NCI-H146 treated with DMSO at 0.1 percent for 48 hours (cell line): ENCODE data around the gene ACSF3.
"Not testable (repeated sequence)": the region's sequence is repeated elsewhere in the genome, so short reads cannot be mapped to it uniquely, and the experiment has no call there.

Source experiments
- DNase-seq: peaks from one replicate; lab custom pipeline; 2025; ENCODE audit not compliant: unreplicated experiment; lab: John Stamatoyannopoulos, UW

Gene ACSF3

GRCh38 chr16:89072548-89073130 is 21.0 kb upstream of the ACSF3 start:
- DNase-seq = no peak

- DNase-seq = no peak
Measured at GRCh38 chr16:89073346-89074071, 20.1 kb upstream of the ACSF3 start.

DNA sequence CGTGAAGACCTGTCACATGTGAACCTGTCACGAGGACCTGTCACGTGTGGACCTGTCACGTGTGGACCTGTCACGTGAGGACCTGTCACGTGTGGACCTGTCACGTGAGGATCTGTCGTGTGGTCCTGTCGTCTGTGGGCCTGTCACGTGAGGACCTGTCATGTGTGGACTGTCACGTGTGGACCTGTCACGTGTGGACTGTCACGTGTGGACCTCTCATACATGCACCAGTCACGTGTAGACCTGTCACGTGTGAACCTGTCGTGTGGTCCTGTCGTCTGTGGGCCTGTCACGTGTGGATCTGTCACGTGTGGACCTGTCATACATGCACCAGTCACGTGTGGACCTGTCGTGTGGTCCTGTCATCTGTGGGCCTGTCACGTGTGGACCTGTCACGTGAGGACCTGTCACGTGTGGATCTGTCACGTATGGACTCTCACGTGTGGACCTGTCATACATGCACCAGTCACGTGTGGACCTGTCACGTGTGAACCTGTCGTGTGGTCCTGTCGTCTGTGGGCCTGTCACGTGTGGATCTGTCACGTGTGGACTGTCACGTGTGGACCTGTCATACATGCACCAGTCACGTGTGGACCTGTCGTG is 19.5 kb upstream of the ACSF3 start:
- DNase-seq = not testable (repeated sequence)

DNA sequence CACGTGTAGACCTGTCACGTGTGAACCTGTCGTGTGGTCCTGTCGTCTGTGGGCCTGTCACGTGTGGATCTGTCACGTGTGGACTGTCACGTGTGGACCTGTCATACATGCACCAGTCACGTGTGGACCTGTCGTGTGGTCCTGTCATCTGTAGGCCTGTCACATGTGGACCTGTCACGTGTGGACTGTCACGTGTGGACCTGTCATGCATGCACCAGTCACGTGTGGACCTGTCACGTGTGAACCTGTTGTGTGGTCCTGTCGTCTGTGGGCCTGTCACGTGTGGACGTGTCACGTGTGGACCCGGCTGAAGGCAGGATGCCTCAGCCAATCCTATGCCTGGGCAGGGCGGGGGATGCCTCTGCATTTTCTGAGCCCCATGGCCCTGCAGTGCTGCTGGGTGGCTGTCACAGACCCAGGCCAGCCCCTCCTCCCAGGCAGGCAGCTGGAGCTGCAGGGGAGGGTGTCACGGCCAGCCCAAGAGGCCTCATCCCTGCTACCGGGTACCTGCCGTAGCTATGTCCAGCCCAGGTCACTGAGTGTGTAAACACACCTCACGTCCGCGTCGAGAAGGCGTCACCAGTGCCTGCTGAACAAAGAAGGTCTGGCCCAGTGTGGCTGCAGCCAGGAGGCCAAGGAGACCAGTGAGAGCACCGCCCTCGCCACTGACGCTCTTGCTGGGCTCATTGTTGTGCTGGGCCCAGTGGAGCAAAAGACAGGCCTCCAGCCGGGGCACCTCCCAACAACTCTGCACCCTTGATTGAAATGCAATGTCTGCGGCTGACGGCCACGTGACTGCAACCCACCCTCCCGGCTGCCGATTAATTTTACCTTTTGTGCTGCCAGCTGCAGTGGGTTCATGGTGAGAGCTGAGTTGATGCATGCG is 18.6 kb upstream of the ACSF3 start:
- DNase-seq = no peak

- DNase-seq = no peak
Measured at GRCh38 chr16:89076159-89076558, 17.5 kb upstream of the ACSF3 start.

- no peak for DNase-seq
Measured at GRCh38 chr16:89077076-89077475, 16.6 kb upstream of the ACSF3 start.

DNA sequence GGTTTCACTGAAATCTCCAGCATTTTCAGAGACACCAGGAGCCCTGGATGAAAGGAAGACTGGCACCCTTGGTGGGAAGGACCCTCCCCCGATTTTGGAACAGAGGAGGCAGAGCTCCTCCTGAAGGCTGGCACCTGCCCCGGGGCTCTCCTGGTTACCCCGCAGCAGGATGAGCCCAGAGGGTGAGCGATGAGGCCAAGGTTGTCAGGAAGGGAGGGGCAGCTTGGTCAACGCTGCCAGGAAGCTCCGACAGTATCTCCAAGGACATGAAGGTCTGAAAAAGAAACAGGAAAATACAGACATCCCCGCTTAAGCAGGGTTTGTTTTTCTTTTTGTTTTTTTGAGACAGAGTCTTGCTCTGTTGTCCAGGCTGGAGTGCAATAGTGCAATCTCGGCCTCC is 15.5 kb upstream of the ACSF3 start:
- no peak for DNase-seq

DNA sequence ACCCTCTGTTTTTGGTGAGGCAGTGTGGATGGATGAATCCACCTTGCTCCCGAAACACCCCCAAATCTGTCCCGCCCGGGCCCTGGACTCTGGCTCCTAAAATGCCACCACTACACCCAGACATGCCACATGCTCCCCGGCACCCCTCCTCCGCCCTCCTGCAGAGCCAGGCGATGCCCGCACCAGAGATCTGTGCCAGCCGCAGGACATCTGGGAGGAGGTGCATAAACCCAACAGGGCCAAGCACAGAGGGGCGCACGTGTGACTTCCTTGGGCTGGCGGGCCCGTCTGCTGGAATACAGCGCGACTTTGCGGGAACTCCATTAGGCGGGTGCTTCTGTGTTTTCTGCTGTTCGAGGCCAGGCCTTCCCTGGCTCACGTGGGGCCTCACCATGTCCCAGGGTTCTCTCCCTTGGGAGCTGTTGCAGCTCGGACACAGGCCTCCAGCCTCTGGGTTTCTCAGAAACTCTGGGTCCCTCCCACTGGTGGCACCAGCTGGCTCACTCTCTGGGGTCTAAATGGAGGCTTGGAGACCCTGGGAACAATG is 14.1 kb upstream of the ACSF3 start:
- no peak for DNase-seq

DNA sequence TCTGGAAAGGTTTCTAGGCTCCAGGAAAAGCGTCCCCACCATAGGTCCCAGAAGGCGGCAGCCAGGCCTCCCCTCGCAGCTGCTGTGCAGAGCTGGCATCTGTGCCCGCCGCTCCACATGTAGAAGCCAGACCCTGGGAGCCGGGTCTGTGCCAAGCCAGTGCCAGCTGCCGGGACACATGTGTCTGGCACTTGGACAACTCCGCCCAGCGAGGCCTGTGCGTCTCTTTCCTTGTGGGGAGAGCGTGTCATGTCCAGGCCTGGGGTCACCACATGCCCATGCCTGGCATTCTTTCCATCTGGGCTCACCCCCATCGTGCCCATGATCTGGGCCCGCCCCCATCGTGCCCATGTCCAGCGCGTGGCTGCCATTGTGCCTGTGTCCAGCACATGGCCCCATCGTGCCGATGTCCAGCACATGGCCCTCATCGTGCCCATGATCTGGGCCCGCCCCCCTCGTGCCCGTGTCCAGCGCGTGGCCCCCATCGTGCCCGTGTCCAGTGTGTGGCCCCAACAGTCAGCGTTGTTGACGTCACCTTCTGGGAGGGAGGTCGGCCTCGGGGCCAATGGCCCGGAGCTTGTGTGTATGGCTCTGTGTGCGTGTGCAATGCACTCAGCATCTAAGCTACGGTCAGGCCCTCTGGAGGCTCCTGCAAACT is 13.3 kb upstream of the ACSF3 start:
- DNase-seq = no peak

- no peak for DNase-seq
Measured at GRCh38 chr16:89081556-89081955, 12.1 kb upstream of the ACSF3 start.

DNA sequence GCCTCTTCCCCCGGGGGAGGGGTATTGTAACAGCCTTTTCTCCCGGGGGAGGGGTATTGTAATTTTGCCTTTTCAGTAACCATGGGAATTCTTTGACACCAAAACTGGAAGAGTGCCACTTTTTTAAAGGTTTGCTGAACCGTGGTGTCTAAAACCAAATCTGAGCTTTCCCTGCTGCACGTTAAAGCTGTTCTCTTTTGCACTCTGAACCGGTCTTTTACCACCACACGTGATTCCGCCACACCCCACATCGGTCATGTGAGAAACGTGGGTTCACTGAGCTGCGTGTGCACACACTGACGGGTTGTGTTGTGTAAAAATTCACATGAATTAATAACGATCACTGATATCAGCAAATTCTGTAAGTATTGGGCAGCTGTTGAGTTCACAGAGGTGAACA is 9.2 kb upstream of the ACSF3 start:
- no peak for DNase-seq

- no peak for DNase-seq
Measured at GRCh38 chr16:89084814-89085612, 8.6 kb upstream of the ACSF3 start.

DNA sequence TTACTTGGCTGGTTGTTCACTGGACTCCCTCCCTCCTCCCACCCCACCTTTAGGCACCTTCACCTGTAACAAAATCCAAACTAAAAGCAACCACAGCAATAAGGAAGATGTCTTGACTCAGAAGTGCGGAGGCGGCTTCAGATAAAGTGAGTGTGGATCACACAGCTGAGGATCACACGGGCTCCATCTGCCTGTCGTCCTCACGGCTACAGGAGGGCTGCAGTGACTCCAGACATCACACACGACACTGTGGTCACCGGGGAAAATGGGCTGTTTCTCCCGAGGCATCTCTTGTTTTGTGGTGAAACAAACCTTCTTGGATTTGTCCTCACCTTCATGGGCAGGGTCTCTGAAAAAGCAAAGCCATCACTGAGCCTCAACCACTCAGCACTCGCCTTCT is 7.9 kb upstream of the ACSF3 start:
- DNase-seq = no peak

DNA sequence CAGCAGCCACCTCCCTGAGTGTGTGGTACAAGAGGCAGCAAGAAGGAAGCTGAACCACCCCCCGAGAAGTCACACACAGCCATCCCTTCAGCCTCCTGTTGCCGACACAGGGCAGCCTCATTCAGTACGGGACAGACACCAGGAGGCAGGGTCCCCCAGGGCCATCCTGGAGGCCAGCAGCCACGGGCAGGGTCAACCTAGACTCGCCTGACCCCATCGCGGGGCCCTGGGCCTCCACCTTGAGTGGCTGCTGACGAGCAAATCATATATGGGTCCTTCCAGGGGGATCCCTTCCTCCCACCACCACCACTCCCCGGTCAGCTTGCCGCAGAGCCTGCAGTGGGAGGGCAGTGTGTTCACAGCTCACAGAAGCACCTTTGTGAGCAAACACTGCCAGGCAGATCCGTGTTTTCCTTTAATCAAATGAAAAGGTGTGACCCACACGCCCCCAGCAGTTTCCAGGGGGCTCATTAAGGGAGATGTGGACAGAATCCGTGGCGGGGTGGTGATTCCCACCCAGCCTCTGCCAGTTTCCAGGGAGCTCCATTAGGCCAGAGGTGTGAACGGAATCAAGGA is 5.6 kb upstream of the ACSF3 start:
- DNase-seq = no peak

- DNase-seq = no peak
Measured at GRCh38 chr16:89089120-89089519, 4.5 kb upstream of the ACSF3 start.

- peak; percentile 61 for DNase-seq
Measured at GRCh38 chr16:89090182-89090630, 3.4 kb upstream of the ACSF3 start.

DNA sequence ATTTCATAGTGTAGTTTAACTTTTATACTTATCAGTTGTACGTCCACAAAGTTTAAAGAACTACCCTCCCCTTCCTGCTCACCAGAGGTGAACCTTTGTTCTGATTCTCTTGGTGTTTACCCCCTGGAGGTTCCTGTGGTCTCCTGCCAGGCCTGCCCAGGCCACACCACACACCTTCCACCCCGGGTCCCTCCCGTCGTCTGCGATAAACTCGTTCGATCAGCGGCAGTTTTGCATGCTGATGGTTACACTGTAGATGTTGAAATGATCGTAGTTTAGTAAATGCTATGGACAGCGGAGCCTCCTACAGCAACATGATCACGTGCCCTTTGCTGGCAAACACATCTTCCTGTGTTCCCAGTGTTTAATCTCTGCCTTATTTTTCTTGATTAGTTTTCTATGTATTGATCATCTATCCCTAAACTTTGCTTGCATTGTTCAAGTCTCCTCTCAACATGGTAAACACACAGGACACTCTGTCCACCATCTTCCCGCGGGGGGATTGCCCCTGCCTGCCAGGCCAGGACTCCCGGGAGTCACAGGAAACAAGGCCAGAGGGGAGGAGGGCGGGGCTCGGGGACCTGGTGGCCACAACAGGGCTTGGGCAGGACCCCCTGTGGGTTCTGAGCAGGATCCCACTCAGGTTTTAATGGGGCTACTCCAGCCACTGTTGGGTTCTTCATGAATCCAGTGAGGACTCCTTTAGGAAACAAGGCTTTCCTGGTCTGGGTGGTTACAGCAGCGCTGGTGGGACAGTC is 2.8 kb upstream of the ACSF3 start:
- DNase-seq = no peak

GRCh38 chr16:89092013-89092412 is 1.6 kb upstream of the ACSF3 start:
- no peak for DNase-seq

DNA sequence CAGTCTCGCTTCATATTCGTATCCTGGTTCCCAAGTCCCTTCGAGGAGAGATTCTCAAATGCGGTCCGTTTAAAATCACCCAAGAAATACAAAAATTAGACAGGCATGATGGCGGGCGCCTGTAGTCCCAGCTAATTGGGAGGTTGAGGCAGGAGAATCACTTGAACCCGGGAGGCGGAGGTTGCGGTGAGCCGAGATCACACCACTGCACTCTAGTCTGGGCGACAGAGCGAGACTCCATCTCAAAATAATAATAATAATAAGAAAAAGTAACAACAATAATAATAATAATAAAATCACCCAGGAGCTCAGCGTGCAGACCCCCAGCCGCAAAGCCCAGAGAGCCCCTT is 425 bp upstream of the ACSF3 start:
- not testable (repeated sequence) for DNase-seq
